GM18526 (cell line): ENCODE results near the gene LCE4A.

Experiments
- POLR2A ChIP-seq: IDR thresholded peaks from 3 replicates; pipeline ENCODE4 v1.6.1; 2011; ENCODE audit not compliant: insufficient read length; ENCODE audit errors: extremely low read depth

Gene LCE4A

DNA sequence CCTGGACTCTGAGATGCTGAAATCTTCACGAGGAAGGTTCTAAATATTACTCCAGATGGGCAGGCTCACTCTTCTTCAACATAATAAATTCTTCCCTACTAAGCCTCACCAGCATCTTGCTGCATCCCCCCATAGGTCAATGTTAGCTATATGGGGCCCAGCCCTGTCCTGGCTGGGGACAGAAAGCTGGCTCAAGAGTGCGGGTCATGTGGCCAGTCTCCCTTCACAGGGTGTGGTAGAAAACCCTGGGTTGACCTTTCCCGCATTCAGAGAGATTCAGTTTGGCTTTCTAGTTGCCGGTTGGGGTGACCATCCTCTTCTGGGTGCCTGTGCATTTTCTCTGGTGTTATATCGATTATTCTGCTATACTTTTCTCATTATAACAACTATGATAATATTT is 30.0 kb downstream of the LCE4A start:
- TF ChIP-seq POLR2A, result no peak

DNA sequence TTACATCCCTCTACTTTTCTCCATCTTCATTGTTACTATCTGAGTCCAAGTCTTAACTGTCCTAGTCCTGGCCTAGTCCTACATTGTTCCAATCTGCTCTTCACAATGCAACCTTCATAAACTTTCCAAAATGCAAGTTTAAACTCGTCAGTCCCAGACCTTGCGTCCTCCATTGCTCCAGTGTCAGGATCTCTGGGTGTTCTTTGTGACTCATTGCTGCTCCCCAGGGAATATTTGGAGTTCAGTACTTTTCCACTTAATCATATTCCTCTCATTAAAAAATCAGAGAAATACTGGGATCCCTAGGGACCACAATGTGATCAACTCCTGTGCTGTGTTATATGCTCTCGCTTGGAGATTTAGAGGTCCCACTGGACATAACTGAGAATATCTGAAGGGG is 31.9 kb downstream of the LCE4A start:
- TF ChIP-seq POLR2A, result no peak

DNA sequence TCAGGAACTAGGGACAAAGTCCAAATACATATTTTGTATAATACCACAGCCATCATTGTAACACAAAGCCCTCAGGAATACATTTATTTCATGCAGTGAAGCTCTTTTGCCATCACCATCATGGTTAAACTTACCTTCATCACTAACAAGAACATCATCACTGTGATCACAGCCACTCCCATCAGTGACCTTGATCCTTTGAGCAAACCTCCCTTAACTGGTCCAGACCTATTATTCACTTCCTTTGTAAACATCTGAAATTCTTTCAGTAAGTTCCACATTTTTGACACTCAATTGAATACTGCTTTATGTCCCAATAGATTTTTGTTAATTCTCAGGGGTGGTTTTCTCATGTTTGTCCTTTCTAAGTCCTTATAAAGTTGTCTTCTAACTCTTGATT is 33.7 kb downstream of the LCE4A start:
- no peak for TF ChIP-seq POLR2A

DNA sequence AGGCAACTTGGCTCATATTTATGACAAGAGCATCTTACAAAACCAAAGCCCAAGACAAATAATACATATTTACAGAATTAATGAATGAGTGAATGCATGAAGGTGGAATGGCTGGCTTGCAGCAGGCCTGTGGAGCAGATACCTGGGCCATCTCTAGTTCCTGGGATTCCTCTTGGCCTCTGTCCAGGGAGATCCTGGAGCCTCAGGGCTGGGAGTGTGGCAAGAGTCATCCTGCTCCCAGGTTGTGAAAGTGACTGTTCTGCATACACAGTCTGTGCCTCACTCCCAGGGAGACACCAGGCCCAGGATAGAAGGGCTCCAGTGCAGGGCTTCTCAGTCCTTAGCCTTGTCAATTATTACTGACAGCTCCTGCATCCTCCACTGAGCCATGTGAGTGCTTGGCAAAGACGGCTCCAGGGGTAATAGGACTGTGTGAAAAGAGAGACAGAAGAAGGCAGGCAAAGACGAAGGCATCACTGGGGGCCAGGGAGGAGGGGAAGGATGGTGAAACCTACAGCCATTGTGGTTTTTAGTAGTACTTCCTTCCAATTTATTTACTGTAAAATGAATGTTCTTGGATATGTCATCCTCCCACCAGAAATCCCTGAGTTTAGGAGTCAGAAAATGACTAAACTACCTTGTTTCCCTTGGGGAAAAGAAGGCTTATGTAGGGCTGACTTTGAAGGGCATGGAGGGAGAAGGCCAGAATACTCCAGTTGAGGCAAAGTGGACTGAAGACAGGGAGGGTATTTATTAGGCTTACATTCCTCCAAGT is 35.6 kb downstream of the LCE4A start:
- TF ChIP-seq POLR2A, result no peak

DNA sequence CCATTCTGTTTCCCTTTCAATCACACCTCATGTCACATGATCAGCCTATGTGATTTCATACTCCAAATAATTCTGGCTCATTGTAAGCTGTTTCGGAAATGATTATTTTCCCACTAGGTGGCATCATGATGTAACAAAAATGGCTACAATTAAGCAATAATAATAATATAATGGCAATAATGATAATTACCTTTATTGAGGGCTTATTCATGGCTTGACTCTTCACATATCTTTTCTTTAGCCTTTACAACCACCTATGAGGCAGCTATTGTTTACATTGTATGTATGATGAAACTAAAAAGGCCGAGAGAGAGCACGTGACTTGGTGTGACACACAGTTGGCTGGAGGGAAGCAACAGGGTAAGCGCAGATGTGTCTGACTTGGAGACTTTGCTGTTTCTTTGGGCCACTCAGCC is 37.3 kb downstream of the LCE4A start:
- no peak for TF ChIP-seq POLR2A

DNA sequence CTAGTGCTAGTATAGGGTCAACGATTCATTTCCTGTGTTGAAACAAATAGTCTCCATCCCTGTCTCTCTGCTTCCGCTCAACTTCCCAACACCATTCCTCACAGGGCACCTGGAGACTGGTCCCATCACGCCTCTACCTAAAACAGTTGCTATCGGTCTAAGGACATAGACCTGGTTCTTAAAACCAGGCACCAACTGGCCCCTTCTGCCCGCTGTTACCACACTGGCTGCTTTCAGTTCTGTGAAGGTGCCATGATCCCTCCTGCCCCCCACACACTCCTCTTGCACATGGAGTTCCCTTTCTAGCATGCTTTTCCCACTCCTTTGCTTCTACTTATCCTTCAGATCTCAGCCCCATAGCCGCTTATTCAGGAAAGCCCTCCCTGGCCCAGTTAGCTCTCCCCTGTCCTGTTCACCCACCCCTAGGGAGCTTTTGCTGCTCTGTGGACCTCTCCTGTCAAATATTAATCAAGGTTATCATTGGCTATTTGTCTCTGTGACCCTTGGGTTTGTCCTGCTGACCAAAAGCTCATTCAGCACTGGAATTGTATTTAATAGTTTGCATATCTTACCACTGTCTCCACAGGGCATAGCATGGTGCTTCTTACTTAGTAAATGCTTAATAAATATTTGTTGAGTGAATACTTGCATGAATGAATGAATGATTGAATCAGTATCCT is 37.9 kb downstream of the LCE4A start:
- no peak for TF ChIP-seq POLR2A

DNA sequence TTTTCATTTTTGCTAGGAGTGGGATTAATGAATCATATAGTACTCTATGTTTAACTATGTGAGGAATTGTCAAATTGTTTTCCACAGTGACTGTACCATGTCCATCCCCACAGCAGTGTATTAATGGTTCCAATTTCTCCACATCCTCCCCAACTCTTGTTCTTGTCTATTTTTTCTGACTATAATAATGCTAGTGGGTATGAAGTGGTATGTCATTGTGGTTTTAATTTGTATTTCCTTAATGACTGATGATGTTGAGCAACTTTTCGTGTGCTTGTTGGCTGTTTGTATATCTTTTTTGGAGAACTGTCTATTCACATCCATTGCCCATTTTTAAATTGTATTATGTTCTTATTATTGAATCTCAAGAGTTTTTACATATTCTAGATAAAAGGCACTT is 39.9 kb downstream of the LCE4A start:
- TF ChIP-seq POLR2A, result no peak

DNA sequence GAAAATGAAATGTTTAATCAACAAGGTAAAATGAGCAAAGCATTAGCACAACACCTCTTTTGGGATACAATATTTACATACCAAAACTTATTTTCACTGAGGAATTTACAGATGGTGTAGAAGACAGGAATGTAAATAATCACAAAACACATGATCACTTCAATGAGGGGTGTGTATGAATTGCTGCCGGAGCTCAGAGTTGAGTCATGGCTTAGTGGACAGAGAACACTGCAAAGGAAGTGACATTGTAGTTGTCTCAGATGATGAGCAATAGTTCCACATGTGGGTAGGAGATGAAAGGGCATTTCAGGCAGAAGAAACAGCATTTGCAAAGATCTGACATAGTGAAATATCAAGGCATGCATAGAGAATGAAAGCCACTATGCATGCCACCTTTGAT is 44.3 kb downstream of the LCE4A start:
- TF ChIP-seq POLR2A, result no peak

DNA sequence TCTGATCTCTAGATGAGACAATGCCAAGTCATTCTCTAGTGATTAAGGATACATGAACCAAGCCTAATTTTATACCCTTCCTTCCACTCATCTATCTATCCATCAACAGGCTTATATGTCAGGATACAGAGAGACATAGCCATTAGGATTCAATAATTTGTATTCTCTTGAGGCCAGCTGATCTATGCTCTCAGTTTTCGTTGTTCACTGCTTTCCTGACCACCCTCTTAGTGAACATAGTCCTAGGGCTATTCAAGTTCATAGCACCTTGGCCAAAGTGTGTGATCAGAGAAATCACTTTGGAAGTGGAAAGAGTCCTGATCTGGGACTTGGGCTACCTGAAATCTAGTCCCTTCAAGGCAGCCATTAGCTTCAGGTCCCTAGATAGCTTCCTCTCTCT is 45.6 kb downstream of the LCE4A start:
- no peak for TF ChIP-seq POLR2A

DNA sequence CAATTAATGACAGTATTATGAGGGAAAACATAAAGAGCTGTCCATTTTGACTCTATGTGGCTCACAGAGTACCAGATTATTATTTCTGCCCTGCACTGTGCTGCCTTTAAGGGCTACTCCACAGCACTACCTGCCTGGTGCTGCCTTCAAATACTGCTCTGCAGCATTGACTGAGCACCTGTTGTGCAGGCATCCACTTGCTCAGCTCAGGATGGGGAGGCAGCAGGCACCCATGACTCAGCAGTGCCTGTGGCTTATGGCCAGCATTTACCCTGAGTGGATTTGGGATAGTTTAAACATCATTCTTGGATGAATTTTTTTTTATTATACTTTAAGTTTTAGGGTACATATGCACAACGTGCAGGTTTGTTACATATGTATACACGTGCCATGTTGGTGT is 48.9 kb downstream of the LCE4A start:
- no peak for TF ChIP-seq POLR2A

DNA sequence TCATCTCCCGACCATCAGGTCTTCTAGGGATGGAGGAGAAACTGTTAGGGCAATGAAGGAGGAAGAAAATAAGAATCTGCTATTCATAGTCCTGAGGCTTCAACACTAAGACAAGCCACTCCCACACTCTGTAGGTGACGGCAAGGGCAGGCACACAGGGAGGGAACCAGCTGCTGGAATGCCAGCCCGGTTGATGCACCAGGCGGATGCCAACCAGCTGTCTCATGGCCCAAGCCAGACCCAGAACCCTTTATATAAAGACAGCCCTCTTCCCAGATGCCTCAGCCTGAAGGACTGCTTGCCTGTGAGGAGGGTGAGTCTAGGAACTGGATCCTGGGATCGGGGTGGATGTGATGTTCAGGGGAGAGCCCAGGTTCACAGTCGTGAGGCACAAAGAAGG is 49.8 kb downstream of the LCE4A start, which contains the start of gene KPRP:
Gene KPRP (plus strand): TSS at position 279 of the 400 bp plus-strand sequence. CDS start 1,564 bp downstream, outside the sequence.
- TF ChIP-seq POLR2A, result no peak

DNA sequence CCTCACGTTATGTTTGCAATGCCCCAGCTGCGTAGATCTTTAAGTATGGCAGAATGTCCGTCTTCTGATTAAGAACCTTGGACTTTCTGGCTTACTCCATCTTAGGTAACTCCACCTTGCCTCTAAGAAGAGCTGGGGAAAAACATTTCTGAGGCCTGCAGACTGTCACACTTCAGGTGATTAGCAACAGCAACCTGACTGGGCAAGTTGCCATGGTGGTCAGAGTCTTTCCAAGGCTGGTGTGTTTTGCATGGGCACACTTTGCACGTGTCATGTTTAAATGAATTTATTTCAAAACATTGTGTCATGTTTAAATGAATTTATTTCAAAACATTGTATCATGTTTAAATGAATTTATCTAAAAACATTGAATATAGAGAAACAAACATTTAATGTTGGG is 50.7 kb downstream of the LCE4A start:
- TF ChIP-seq POLR2A, result no peak
